Sigmoid colon (tissue), 4 donors: ENCODE measurements around the gene FAM131C.

ENCODE experiments used
- CTCF ChIP-seq, 4 experiments: fragments of 450-650 bp in 3 of 4; fragments of 200-600 bp in 1 of 4; IDR thresholded peaks; one replicate each; pipeline ENCODE4 v1.5.1; 2016 to 2019; ENCODE audit warnings: antibody characterized with exemption in 4 of 4, mild to moderate bottlenecking in 3 of 4, moderate library complexity in 2 of 4
- POLR2AphosphoS5 ChIP-seq, 4 donors: sonication (generic); formaldehyde crosslinking; IDR thresholded peaks; one replicate each; pipeline ENCODE4 v1.6.1; 2017; ENCODE audit warnings: antibody characterized with exemption in 4 of 4

DNA sequence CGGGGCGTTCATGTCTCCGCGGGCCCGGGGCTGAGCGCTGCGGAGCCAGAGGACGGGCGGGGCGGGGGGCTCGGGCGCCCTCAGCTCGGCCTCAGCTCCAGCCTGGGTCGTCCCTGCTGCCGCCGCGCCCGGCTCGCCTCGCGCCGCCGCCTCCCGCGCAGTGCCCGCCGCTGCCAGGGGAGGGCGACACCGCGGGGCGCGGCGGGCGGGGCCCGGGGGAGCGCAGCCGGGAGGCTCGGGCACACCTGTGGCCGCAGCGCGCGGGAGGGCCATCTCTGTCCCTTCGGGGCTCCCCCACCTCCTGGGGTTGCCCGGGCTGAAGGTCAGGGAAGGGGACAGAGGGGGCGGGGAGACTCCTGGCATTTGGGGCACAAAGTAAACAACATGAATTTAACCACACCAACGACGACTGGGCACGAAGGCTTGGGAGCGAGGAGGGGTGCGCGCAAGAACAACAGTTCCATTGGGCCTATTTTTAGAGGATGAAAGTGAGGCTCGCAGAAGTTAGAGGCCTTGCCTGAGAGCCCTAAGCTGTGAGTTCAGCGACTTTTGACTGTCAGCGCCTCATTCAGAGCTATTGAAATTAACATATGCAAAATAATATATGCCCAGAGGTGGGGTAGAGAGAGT is at the start of gene FAM131C:
- peak in 2 of 4 experiments; percentile 17 to 21 for TF ChIP-seq CTCF (IDR thresholded peaks at IDR 0.05)
- TF ChIP-seq POLR2AphosphoS5 (IDR thresholded peaks at IDR 0.05) = no peak
